ENCODE measurements around the gene GNG12. TPM values are rescaled to one million over a fixed set of nuclear protein-coding genes. Genes with fewer than 3 reads are reported as not detected.
A peak's percentile ranks its signal among the peaks of the same experiment; 100 is the strongest.

The GNG12 gene
- total RNA-seq, 2 donors from 2014 or later = 116 to 137 TPM

DNA sequence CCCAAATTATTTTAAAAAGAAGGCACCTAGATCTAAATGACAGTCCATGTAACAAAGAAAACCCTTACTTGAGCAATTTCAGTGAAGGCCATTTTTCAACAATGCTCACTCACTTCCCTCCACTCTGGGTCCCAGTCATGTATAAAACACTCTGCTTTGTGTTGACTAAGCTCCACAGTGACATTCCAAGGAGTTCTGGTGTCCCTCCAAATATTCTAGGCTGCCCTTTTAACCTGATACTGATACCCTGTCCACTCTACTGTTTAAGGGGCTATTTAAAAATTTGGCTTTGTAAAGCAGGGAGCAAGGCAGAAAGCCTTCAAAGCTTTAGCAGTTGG is 73.6 kb downstream of the GNG12 start:
- Histone ChIP-seq H3K9me3 (no peaks in the 10 kb centered on the region), H3K36me3 (peaks cover 3% of the 10 kb centered on the region), H3K27ac (peak overlapping the region; percentile 68 to 70), H3K4me1 (ENCODE audit: control insufficient read depth in 1 of 2, low read depth in 2 of 2) (peaks cover 17 to 70% of the 10 kb centered on the region in 2 donors), H3K27me3 (replicated peaks; ENCODE audit: insufficient read depth) (no peaks in the 10 kb centered on the region), H3K4me3 (no peak overlapping the region)
- TF ChIP-seq CTCF (IDR thresholded peaks at IDR 0.05) = no peak
- ATAC-seq (ENCODE audit: insufficient number of reproducible peaks, low FRiP score, low read depth) (no peak), DNase-seq (ENCODE audit: low spot score) (no peak)

DNA sequence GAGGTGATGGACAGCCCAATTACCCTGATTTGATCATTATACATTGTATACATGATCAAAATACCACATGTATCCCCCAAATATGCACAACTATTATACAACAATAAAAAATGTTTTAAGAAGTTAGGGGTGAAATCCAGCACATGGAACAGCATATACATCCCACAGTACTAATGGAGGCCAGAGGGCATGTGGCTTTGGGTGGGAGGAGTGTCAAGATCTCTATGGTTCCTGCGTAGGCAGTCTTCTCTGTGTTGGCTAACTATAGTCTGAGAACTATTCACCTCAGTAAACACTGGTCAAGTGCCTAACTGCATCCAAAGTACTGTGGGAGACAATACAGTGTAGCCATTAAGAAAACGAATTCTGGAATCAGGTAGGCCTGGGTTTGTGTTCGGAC is 74.2 kb downstream of the GNG12 start:
- Histone ChIP-seq H3K4me3 (no peak overlapping the region), H3K4me1 (ENCODE audit: control insufficient read depth in 1 of 2, low read depth in 2 of 2) (peaks cover 17 to 76% of the 10 kb centered on the region in 2 donors), H3K27ac (peak overlapping the region; percentile 68 to 70), H3K27me3 (replicated peaks; ENCODE audit: insufficient read depth) (no peaks in the 10 kb centered on the region), H3K9me3 (no peaks in the 10 kb centered on the region), H3K36me3 (no peaks in the 10 kb centered on the region)
- no peak for TF ChIP-seq CTCF (IDR thresholded peaks at IDR 0.05)
- no peak for DNase-seq (ENCODE audit: low spot score)
- ATAC-seq (ENCODE audit: insufficient number of reproducible peaks, low FRiP score, low read depth) = no peak

DNA sequence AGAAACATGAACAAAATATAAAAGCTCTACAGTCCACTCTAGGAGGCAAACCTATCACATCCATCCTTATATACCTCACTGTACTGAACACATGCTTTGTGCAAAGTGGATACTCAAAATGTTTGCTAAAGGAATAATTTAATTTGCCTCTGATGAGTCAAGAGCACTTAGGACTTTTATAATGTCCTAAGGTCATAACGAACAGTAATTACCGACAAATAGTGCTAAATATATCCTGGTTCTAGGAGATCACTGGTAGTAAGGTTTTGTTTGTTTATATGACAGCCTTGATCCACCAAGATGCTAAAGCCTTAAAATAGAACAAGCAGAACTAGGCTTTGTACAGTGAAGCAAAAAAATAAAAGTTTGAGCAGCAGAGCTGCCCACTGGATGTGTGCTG is 77.6 kb downstream of the GNG12 start:
- H3K4me1 ChIP-seq (ENCODE audit: control insufficient read depth in 1 of 2, low read depth in 2 of 2) = peaks cover 41 to 98% of the 10 kb centered on the region in 2 donors

DNA sequence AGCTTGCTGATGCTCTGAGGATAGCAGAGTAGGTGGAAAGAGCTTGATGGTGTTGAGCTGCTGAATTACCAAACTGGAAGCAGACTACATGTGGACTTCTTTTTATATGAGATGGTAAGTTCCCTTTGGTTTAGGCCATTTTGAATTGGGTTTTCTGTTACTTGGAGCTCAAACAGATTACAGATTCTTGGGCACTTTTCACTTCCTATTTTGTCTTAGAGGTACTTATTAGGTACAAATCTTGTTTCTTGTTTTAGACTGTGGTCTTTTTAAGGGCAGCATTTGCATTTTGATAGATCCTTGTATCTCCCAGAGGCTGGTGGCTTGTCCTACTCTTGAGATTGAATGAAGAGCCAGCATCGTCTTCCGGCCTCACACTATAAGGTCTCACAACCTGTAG is 78.1 kb downstream of the GNG12 start:
- H3K27me3 ChIP-seq (replicated peaks; ENCODE audit: insufficient read depth) = no peaks in the 10 kb centered on the region
- no peak for TF ChIP-seq CTCF (IDR thresholded peaks at IDR 0.05)
- H3K27ac ChIP-seq = peak overlapping the region in 1 of 2 donors; percentile 11
- peaks cover 46 to 100% of the 10 kb centered on the region in 2 donors for H3K4me1 ChIP-seq (ENCODE audit: control insufficient read depth in 1 of 2, low read depth in 2 of 2)
- H3K4me3 ChIP-seq = no peak overlapping the region
- ATAC-seq (ENCODE audit: insufficient number of reproducible peaks, low FRiP score, low read depth) (no peak), DNase-seq (ENCODE audit: low spot score) (no peak)
- H3K9me3 ChIP-seq = no peaks in the 10 kb centered on the region
- no peaks in the 10 kb centered on the region for H3K36me3 ChIP-seq

More for the DNA sequence above, 77.6 kb downstream of the GNG12 start:
- ATAC-seq (ENCODE audit: insufficient number of reproducible peaks, low FRiP score, low read depth) = no peak
- peak overlapping the region; percentile 11 to 32 for H3K27ac ChIP-seq
- H3K9me3 ChIP-seq = no peaks in the 10 kb centered on the region
- no peaks in the 10 kb centered on the region for H3K27me3 ChIP-seq (replicated peaks; ENCODE audit: insufficient read depth)
- no peaks in the 10 kb centered on the region for H3K36me3 ChIP-seq
- no peak for DNase-seq (ENCODE audit: low spot score)
- no peak for TF ChIP-seq CTCF (IDR thresholded peaks at IDR 0.05)
- H3K4me3 ChIP-seq = no peak overlapping the region

GRCh38 chr1:67754526-67754920 is 78.7 kb downstream of the GNG12 start:
- DNase-seq (ENCODE audit: low spot score) (no peak), ATAC-seq (ENCODE audit: insufficient number of reproducible peaks, low FRiP score, low read depth) (no peak)
- H3K9me3 ChIP-seq = no peaks in the 10 kb centered on the region
- H3K4me3 ChIP-seq = no peak overlapping the region
- TF ChIP-seq CTCF (IDR thresholded peaks at IDR 0.05) = no peak
- peaks cover 41 to 97% of the 10 kb centered on the region in 2 donors for H3K4me1 ChIP-seq (ENCODE audit: control insufficient read depth in 1 of 2, low read depth in 2 of 2)
- H3K27me3 ChIP-seq (replicated peaks; ENCODE audit: insufficient read depth) = no peaks in the 10 kb centered on the region
- no peaks in the 10 kb centered on the region for H3K36me3 ChIP-seq
- no peak overlapping the region for H3K27ac ChIP-seq
